ENCODE results near the gene KRABD2.
A peak's percentile ranks its signal among the peaks of the same experiment; 100 is the strongest.
"Not testable (repeated sequence)": the region's sequence is repeated elsewhere in the genome, so short reads cannot be mapped to it uniquely, and the experiment has no call there.

KRABD2 gene

GRCh38 chr17:8368193-8368592 lies 8.3 kb downstream of the KRABD2 start:
- in situ Hi-C loops (cut with MboI; ENCODE audit: low pct_unique_long_range_greater_than_20kb, low sequenced_read_pairs) = no loop called here
- DNase-seq = no peak

GRCh38 chr17:8366231-8366630 lies 10.3 kb downstream of the KRABD2 start:
- in situ Hi-C loops (cut with MboI; ENCODE audit: low pct_unique_long_range_greater_than_20kb, low sequenced_read_pairs) = no loop called here
- no peak for DNase-seq

GRCh38 chr17:8365143-8365542 lies 11.4 kb downstream of the KRABD2 start:
- DNase-seq = no peak
- in situ Hi-C loops (cut with MboI; ENCODE audit: low pct_unique_long_range_greater_than_20kb, low sequenced_read_pairs) = no loop called here

- DNase-seq = no peak
- in situ Hi-C loops (cut with MboI; ENCODE audit: low pct_unique_long_range_greater_than_20kb, low sequenced_read_pairs) = no loop called here
Observed at GRCh38 chr17:8362651-8363332, 13.7 kb downstream of the KRABD2 start.

GRCh38 chr17:8360751-8361150 lies 15.8 kb downstream of the KRABD2 start:
- DNase-seq = no peak
- in situ Hi-C loops (cut with MboI; ENCODE audit: low pct_unique_long_range_greater_than_20kb, low sequenced_read_pairs) = no loop called here

- in situ Hi-C loops (cut with MboI; ENCODE audit: low pct_unique_long_range_greater_than_20kb, low sequenced_read_pairs) = no loop called here
- no peak for DNase-seq
Observed at GRCh38 chr17:8360260-8360659, 16.2 kb downstream of the KRABD2 start.

GRCh38 chr17:8359769-8360168 lies 16.7 kb downstream of the KRABD2 start:
- DNase-seq = peak; percentile 43
- in situ Hi-C loops (cut with MboI; ENCODE audit: low pct_unique_long_range_greater_than_20kb, low sequenced_read_pairs) = no loop called here

- DNase-seq = no peak
- in situ Hi-C loops (cut with MboI; ENCODE audit: low pct_unique_long_range_greater_than_20kb, low sequenced_read_pairs) = no loop called here
Observed at GRCh38 chr17:8357910-8358309, 18.6 kb downstream of the KRABD2 start.

- DNase-seq = no peak
- in situ Hi-C loops (cut with MboI; ENCODE audit: low pct_unique_long_range_greater_than_20kb, low sequenced_read_pairs) = no loop called here
Observed at GRCh38 chr17:8354236-8354635, 22.3 kb downstream of the KRABD2 start.

GRCh38 chr17:8353736-8354135 lies 22.8 kb downstream of the KRABD2 start:
- in situ Hi-C loops (cut with MboI; ENCODE audit: low pct_unique_long_range_greater_than_20kb, low sequenced_read_pairs) = no loop called here
- no peak for DNase-seq

GRCh38 chr17:8350339-8350738 lies 26.2 kb downstream of the KRABD2 start:
- in situ Hi-C loops (cut with MboI; ENCODE audit: low pct_unique_long_range_greater_than_20kb, low sequenced_read_pairs) = no loop called here
- DNase-seq = no peak

- DNase-seq; in situ Hi-C loops (cut with MboI; ENCODE audit: low pct_unique_long_range_greater_than_20kb, low sequenced_read_pairs): not testable (repeated sequence)
Observed at GRCh38 chr17:8347001-8347400, 29.5 kb downstream of the KRABD2 start.

- in situ Hi-C loops (cut with MboI; ENCODE audit: low pct_unique_long_range_greater_than_20kb, low sequenced_read_pairs) = no loop called here
- DNase-seq = no peak
Observed at GRCh38 chr17:8345951-8346665, 30.4 kb downstream of the KRABD2 start.

GRCh38 chr17:8345052-8345690 lies 31.3 kb downstream of the KRABD2 start:
- DNase-seq = peak; percentile 50
- in situ Hi-C loops (cut with MboI; ENCODE audit: low pct_unique_long_range_greater_than_20kb, low sequenced_read_pairs) = no loop called here

- in situ Hi-C loops (cut with MboI; ENCODE audit: low pct_unique_long_range_greater_than_20kb, low sequenced_read_pairs) = no loop called here
- no peak for DNase-seq
Observed at GRCh38 chr17:8341456-8341855, 35.0 kb downstream of the KRABD2 start.

GRCh38 chr17:8339540-8339939 lies 37.0 kb downstream of the KRABD2 start, which contains the start of gene ODF4:
TSS of gene ODF4 (plus strand) at chr17:8339840. CDS start at chr17:8340052, 212 bp downstream.
- in situ Hi-C loops (cut with MboI; ENCODE audit: low pct_unique_long_range_greater_than_20kb, low sequenced_read_pairs) = no loop called here
- DNase-seq = no peak

GRCh38 chr17:8338753-8339140 lies 37.8 kb downstream of the KRABD2 start:
- in situ Hi-C loops (cut with MboI; ENCODE audit: low pct_unique_long_range_greater_than_20kb, low sequenced_read_pairs) = no loop called here
- DNase-seq = no peak

- peak; percentile 85 for DNase-seq
- in situ Hi-C loops (cut with MboI; ENCODE audit: low pct_unique_long_range_greater_than_20kb, low sequenced_read_pairs) = no loop called here
Observed at GRCh38 chr17:8337802-8338752, 38.4 kb downstream of the KRABD2 start.

- in situ Hi-C loops (cut with MboI; ENCODE audit: low pct_unique_long_range_greater_than_20kb, low sequenced_read_pairs) = no loop called here
Observed at GRCh38 chr17:8333281-8333680, 43.2 kb downstream of the KRABD2 start.

More at GRCh38 chr17:8333281-8333680, 43.2 kb downstream of the KRABD2 start:
- DNase-seq = no peak
